Measurements from ENCODE around the gene MB. TPM values are rescaled to one million over a fixed set of nuclear protein-coding genes. Genes with fewer than 3 reads are reported as not detected.

The MB gene
- polyA plus RNA-seq, 3 donors = not detected

DNA sequence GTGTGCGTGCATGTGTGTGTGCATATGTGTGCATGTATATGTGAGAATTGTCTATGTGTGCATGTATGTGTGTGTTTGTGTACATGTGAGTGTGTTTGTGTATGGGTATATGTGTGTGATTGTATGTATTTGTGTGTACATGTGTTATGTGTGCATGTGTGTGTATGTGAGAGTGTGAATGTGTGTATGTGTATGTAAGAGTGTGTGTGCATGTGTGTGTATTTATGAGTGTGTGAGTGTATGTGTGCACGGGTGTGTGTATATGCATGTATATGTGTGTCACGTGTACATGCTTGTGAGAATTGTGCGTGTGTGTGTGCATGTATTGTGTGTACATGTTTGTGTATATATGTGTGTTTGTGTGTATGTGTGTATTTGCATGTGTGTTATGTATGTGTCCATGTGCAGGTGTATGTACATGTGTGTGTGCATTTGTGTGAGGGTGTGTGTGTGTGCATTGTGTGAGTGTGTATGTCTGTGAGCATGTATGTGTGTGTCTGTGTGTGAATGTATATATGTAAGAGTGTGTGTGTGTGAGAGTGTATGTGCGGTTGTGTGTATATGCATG, 16.0 kb downstream of the MB start:
- H4K20me1 ChIP-seq (ENCODE audit: insufficient read depth, low read length) = no peaks in the 10 kb centered on the region
- peak overlapping the region; percentile 48 for H3K4me2 ChIP-seq (replicated peaks; ENCODE audit: extremely low read depth, low read length, poor library complexity, severe bottlenecking)
- Mint-ChIP-seq H3K27me3 (ENCODE audit: low read depth in 3 of 3) (peaks cover 9 to 10% (median 9%) of the 10 kb centered on the region in 3 donors), H3K36me3 (no peaks in the 10 kb centered on the region), H3K4me1 (peaks cover 29% of the 10 kb centered on the region), H3K9me3 (no peaks in the 10 kb centered on the region), H3K27ac (no peak overlapping the region), H3K4me3 (no peak overlapping the region)
- 98% methylated on average over 4 of the region's 5 CpGs for WGBS (ENCODE audit: insufficient coverage)
- no peak overlapping the region for H2AFZ ChIP-seq (ENCODE audit: insufficient read depth, low read depth, low read length, poor library complexity, severe bottlenecking)
- DNase-seq = no peak
- peak overlapping the region in 1 of 2 donors; percentile 87 for H3K27ac ChIP-seq (ENCODE audit: low read depth in 1 of 2, low read length in 2 of 2)
- H3K4me3 ChIP-seq (replicated peaks in 1 of 3; ENCODE audit: low read depth in 2 of 3, low read length in 3 of 3) = no peak overlapping the region
- peaks cover 68 to 72% of the 10 kb centered on the region in 2 donors for H3K4me1 ChIP-seq (ENCODE audit: control insufficient read depth in 1 of 2, insufficient read depth in 2 of 2, low read length in 2 of 2)
- H3K27me3 ChIP-seq (ENCODE audit: control insufficient read depth in 2 of 2, insufficient read depth in 2 of 2, low read length in 2 of 2) = no peaks in the 10 kb centered on the region
- H3K9me3 ChIP-seq (replicated peaks in 1 of 2; ENCODE audit: control insufficient read depth in 1 of 2, insufficient read depth in 1 of 2, low read length in 2 of 2) = no peaks in the 10 kb centered on the region
- H3K79me2 ChIP-seq (ENCODE audit: insufficient read depth, low read length) = no peaks in the 10 kb centered on the region
- H3K9ac ChIP-seq (ENCODE audit: insufficient read depth, low read length, poor library complexity, severe bottlenecking) = no peak overlapping the region
- intact Hi-C loops (cut with micrococcal nuclease) = loop anchor here in 1 of 2 donors (5.0 kb wide), 1 partner anchor 249 kb away; no protein-coding TSS in a partner anchor
- TF ChIP-seq, protein P1, sequence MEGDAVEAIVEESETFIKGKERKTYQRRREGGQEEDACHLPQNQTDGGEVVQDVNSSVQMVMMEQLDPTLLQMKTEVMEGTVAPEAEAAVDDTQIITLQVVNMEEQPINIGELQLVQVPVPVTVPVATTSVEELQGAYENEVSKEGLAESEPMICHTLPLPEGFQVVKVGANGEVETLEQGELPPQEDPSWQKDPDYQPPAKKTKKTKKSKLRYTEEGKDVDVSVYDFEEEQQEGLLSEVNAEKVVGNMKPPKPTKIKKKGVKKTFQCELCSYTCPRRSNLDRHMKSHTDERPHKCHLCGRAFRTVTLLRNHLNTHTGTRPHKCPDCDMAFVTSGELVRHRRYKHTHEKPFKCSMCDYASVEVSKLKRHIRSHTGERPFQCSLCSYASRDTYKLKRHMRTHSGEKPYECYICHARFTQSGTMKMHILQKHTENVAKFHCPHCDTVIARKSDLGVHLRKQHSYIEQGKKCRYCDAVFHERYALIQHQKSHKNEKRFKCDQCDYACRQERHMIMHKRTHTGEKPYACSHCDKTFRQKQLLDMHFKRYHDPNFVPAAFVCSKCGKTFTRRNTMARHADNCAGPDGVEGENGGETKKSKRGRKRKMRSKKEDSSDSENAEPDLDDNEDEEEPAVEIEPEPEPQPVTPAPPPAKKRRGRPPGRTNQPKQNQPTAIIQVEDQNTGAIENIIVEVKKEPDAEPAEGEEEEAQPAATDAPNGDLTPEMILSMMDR (IDR thresholded peaks at IDR 0.05) = no peak
- H3K36me3 ChIP-seq (replicated peaks in 1 of 2; ENCODE audit: control insufficient read depth in 1 of 2, insufficient read depth in 2 of 2, low read length in 2 of 2) = no peaks in the 10 kb centered on the region

DNA sequence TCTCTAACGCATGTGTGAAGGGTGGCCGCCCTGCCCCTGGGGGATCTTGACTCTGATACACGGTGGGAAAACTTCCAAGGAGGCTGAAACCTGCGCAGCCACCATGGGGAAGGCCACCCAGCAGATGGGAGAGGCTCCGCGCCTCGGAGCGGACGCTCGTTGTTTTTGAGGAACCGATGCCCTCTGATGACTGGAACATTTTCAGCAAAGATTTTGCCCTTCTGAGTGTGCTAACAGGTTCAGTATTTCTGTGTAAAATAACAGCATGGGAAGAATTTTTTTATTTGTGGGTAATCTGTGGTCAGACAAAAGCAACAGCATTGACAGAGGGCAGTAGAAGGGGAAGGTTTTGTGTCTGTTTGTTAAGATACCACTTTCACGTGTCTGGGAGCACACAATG, 16.7 kb downstream of the MB start:
- peak; percentile 59 to 80 (median 72) for DNase-seq
- no peaks in the 10 kb centered on the region for H4K20me1 ChIP-seq (ENCODE audit: insufficient read depth, low read length)
- no peaks in the 10 kb centered on the region for H3K36me3 Mint-ChIP-seq
- no peak overlapping the region for H3K4me3 Mint-ChIP-seq
- no peaks in the 10 kb centered on the region for H3K79me2 ChIP-seq (ENCODE audit: insufficient read depth, low read length)
- TF ChIP-seq, protein P1 (IDR thresholded peaks at IDR 0.05) = no peak
- peak overlapping the region; percentile 48 for H3K4me2 ChIP-seq (replicated peaks; ENCODE audit: extremely low read depth, low read length, poor library complexity, severe bottlenecking)
- peaks cover 5 to 10% (median 6%) of the 10 kb centered on the region in 3 donors for H3K27me3 Mint-ChIP-seq (ENCODE audit: low read depth in 3 of 3)
- peak overlapping the region in 1 of 3 experiments; percentile 38 for H3K4me3 ChIP-seq (replicated peaks in 1 of 3; ENCODE audit: low read depth in 2 of 3, low read length in 3 of 3)
- H3K4me1 Mint-ChIP-seq = peaks cover 27% of the 10 kb centered on the region
- H3K9me3 Mint-ChIP-seq = no peaks in the 10 kb centered on the region
- H3K4me1 ChIP-seq (ENCODE audit: control insufficient read depth in 1 of 2, insufficient read depth in 2 of 2, low read length in 2 of 2) = peaks cover 68 to 72% of the 10 kb centered on the region in 2 donors
- no peaks in the 10 kb centered on the region for H3K9me3 ChIP-seq (replicated peaks in 1 of 2; ENCODE audit: control insufficient read depth in 1 of 2, insufficient read depth in 1 of 2, low read length in 2 of 2)
- intact Hi-C loops (cut with micrococcal nuclease) = loop anchor here in 1 of 2 donors (5.0 kb wide), 1 partner anchor 248 kb away; no protein-coding TSS in a partner anchor
- 11% methylated on average over 11 of the region's 12 CpGs for WGBS (ENCODE audit: insufficient coverage)
- H3K27ac ChIP-seq (ENCODE audit: low read depth in 1 of 2, low read length in 2 of 2) = peak overlapping the region in 1 of 2 donors; percentile 87
- no peak overlapping the region for H3K9ac ChIP-seq (ENCODE audit: insufficient read depth, low read length, poor library complexity, severe bottlenecking)
- H3K27me3 ChIP-seq (ENCODE audit: control insufficient read depth in 2 of 2, insufficient read depth in 2 of 2, low read length in 2 of 2) = no peaks in the 10 kb centered on the region
- no peak overlapping the region for H2AFZ ChIP-seq (ENCODE audit: insufficient read depth, low read depth, low read length, poor library complexity, severe bottlenecking)
- no peak overlapping the region for H3K27ac Mint-ChIP-seq
- no peaks in the 10 kb centered on the region for H3K36me3 ChIP-seq (replicated peaks in 1 of 2; ENCODE audit: control insufficient read depth in 1 of 2, insufficient read depth in 2 of 2, low read length in 2 of 2)
